Ovary (tissue), 3 donors: ENCODE results near the gene SLC22A23.

Experiments
- CTCF ChIP-seq, 3 donors: fragments of 450-650 bp in 2 of 3; fragments of 200-600 bp in 1 of 3; IDR thresholded peaks; one replicate each; pipeline versions ENCODE4 v1.5.1 to v1.8.0; 2016 to 2022; ENCODE audit warnings: antibody characterized with exemption in 3 of 3, mild to moderate bottlenecking in 1 of 3
- POLR2A ChIP-seq: fragments of 450-650 bp; IDR thresholded peaks from one replicate; pipeline ENCODE4 v1.6.1; 2017; ENCODE audit warnings: antibody characterized with exemption, mild to moderate bottlenecking, moderate library complexity
- donor health status: DM: no; HTN: no; CAD: no.

- TF ChIP-seq CTCF (IDR thresholded peaks at IDR 0.05) (no peak), POLR2A (no peak)
These were observed 178.2 kb downstream of the SLC22A23 start for GRCh38 chr6:3278691-3279090.
